Neural crest cell (in vitro differentiated cells): ENCODE data around the gene PRRC2A. TPM values are rescaled to one million over a fixed set of nuclear protein-coding genes. Genes with fewer than 3 reads are reported as not detected.

Experiments
- DNase-seq: peaks from one replicate; pipeline ENCODE4 v3.0.0; 2021; ENCODE audit warnings: low read depth, mixed read lengths, low spot score
- H3K27ac Mint-ChIP-seq: one replicate; pipeline ENCODE4 v1.8.0; 2021; ENCODE audit warnings: mild to moderate bottlenecking, mixed read lengths; ENCODE audit not compliant: unreplicated experiment
- H3K27me3 Mint-ChIP-seq: 2 replicates; pipeline ENCODE4 v1.8.0; 2021; ENCODE audit warnings: low read depth, mild to moderate bottlenecking, mixed read lengths
- H3K36me3 Mint-ChIP-seq: 2 replicates; pipeline ENCODE4 v1.8.0; 2021; ENCODE audit warnings: low read depth, mild to moderate bottlenecking, mixed read lengths
- H3K4me1 Mint-ChIP-seq: 2 replicates; pipeline ENCODE4 v1.8.0; 2021; ENCODE audit warnings: mixed read lengths
- H3K4me3 Mint-ChIP-seq: one replicate; pipeline ENCODE4 v1.8.0; 2021; ENCODE audit warnings: mild to moderate bottlenecking, mixed read lengths
- H3K9me3 Mint-ChIP-seq: 2 replicates; pipeline ENCODE4 v1.8.0; 2021; ENCODE audit warnings: mixed read lengths
- total RNA-seq: library from RNA; stranded (reverse); gene quantifications from 2 replicates; pipeline ENCODE4 v1.2.1, GENCODE V29; 2021
- TF ChIP-seq, protein P1 (sequence below): fragments of 200-600 bp; sonication (generic); conservative IDR thresholded peaks from 2 replicates; pipeline ENCODE4 v1.5.0; 2021; ENCODE audit warnings: antibody characterized with exemption, mild to moderate bottlenecking

PRRC2A gene
- total RNA-seq, 1 donor from 2014 or later: 356 TPM

DNA sequence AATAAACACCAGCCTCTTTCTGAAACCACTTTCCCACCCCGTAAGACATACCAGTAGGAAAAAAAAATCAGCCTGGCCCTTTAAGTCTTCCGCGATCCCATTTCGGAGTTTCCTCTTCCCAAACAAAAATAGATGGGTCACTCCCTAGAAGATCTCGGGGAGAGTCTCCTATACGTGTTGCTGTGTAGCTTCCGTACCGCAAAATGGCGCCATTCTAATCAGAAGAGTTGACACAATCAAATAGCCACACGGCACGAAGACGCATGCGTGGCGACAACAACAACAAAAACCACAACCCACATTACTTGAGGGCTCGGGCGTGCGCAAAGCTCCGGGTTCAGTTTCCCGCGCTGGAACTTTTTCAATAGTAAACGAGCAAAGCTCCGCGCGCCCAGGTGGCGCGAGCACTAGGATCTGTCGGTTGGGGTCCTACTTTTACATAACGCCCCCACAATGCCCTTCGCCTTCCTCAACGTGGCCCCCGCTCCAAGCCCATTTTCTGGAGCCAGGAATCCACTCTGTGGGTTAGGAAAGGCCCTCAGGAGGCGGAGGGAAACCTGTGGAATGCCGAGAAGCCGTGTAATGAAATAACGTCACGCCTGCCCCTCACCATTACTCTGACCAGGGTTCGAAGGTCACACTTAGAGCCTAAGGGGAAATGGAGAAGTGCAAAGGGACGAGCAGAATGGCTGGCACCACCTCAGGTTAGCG, 44.4 kb downstream of the PRRC2A start, which contains the start of gene GPANK1:
Gene GPANK1 (minus strand): TSS at position 208 of the 711 bp plus-strand sequence. CDS start 519 bp downstream, outside the sequence.
- Mint-ChIP-seq H3K27me3 (no peaks in the 10 kb centered on the region), H3K27ac (peak within 1 kb of the TSS; percentile 81), H3K4me1 (peaks cover 45% of the 10 kb centered on the region), H3K4me3 (peak within 1 kb of the TSS; percentile 93), H3K9me3 (no peaks in the 10 kb centered on the region), H3K36me3 (peaks cover 8% of the 10 kb centered on the region)
- DNase-seq: peak; percentile 74
- TF ChIP-seq, protein P1, sequence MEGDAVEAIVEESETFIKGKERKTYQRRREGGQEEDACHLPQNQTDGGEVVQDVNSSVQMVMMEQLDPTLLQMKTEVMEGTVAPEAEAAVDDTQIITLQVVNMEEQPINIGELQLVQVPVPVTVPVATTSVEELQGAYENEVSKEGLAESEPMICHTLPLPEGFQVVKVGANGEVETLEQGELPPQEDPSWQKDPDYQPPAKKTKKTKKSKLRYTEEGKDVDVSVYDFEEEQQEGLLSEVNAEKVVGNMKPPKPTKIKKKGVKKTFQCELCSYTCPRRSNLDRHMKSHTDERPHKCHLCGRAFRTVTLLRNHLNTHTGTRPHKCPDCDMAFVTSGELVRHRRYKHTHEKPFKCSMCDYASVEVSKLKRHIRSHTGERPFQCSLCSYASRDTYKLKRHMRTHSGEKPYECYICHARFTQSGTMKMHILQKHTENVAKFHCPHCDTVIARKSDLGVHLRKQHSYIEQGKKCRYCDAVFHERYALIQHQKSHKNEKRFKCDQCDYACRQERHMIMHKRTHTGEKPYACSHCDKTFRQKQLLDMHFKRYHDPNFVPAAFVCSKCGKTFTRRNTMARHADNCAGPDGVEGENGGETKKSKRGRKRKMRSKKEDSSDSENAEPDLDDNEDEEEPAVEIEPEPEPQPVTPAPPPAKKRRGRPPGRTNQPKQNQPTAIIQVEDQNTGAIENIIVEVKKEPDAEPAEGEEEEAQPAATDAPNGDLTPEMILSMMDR: no peak

DNA sequence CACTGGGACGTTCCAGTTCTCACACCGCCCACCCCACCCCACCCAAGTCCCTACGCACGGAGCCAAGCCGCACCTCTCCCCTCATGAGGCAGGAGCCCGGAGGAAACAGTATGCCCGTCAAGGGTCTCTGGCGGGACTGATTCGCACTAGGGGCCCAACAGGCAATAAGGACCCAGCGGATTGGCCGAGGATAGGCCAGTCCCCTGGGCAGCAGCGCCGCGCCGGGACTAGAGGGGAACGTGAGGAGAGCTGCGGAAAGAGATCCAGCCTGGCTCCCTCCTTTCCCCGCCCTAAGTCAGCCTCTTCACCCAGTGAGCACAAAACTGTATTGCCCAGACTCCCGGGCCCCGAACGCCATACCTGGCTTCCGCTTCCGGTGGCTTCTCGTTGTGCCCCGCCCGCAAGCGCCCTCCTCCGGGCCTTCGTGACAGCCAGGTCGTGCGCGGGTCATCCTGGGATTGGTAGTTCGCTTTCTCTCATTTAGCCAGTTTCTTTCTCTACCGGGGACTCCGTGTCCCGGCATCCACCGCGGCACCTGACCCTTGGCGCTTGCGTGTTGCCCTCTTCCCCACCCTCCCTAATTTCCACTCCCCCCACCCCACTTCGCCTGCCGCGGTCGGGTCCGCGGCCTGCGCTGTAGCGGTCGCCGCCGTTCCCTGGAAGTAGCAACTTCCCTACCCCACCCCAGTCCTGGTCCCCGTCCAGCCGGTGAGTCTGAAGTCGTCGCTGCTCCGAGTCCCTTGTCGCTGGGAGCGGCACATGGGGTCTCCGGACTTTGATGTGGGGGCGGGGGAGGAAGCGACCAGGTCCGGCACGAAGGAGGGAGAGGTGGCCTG, 45.2 kb downstream of the PRRC2A start, which contains the start of gene CSNK2B:
Gene CSNK2B (plus strand): TSS at position 580 of the 836 bp plus-strand sequence. CDS start 752 bp downstream, outside the sequence.
- Mint-ChIP-seq H3K4me1 (peaks cover 39% of the 10 kb centered on the region), H3K36me3 (peaks cover 8% of the 10 kb centered on the region), H3K9me3 (no peaks in the 10 kb centered on the region), H3K27ac (peak within 1 kb of the TSS; percentile 81), H3K27me3 (no peaks in the 10 kb centered on the region), H3K4me3 (peak within 1 kb of the TSS; percentile 93)
- TF ChIP-seq, protein P1: no peak
- DNase-seq: peak; percentile 95

DNA sequence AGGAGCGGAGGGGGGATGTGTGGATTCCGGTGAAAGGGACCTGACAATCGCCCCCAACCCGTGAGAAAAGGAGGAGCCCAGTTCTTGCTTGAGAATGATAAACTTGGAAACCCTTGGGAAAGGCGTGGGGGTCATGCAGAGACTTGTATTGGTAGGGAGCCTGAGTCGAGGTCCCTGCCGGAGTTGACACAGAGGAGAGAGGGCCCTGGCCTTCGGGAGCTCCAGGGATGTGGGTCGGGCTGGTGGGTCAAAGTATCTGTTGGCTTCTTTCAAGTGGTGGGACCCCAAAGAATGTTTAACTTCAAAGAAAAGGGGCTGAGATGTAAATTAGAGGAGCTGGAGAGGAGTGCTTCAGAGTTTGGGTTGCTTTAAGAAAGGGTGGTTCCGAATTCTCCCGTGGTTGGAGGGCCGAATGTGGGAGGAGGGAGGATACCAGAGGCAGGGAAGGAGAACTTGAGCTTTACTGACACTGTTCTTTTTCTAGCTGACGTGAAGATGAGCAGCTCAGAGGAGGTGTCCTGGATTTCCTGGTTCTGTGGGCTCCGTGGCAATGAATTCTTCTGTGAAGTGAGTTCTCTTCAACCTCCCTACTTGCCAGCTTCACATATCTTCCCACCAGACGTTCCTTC, 45.9 kb downstream of the PRRC2A start:
- Mint-ChIP-seq H3K36me3 (peaks cover 8% of the 10 kb centered on the region), H3K27ac (peak overlapping the region; percentile 81)

DNA sequence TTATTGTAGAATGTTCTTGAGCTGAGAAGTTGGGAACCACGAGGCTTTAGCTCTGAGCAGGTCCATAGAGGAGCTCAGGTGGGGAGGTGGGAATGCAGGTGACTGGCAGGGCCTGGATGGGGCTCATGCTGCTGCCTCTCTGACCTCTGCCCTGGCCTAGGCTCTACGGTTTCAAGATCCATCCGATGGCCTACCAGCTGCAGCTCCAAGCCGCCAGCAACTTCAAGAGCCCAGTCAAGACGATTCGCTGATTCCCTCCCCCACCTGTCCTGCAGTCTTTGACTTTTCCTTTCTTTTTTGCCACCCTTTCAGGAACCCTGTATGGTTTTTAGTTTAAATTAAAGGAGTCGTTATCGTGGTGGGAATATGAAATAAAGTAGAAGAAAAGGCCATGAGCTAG, 49.2 kb downstream of the PRRC2A start, which contains the start of gene LY6G5B:
Gene LY6G5B (plus strand): TSS at position 301 of the 400 bp plus-strand sequence. CDS start 975 bp downstream, outside the sequence.
- peak within 1 kb of the TSS; percentile 79 for H3K4me3 Mint-ChIP-seq
- TF ChIP-seq, protein P1: no peak
- H3K27ac Mint-ChIP-seq: no peak within 1 kb of the TSS
- H3K27me3 Mint-ChIP-seq: no peaks in the 10 kb centered on the region
- H3K4me1 Mint-ChIP-seq: peaks cover 16% of the 10 kb centered on the region
- H3K9me3 Mint-ChIP-seq: no peaks in the 10 kb centered on the region
- DNase-seq: no peak
- H3K36me3 Mint-ChIP-seq: peaks cover 7% of the 10 kb centered on the region

More for the DNA sequence above, 45.9 kb downstream of the PRRC2A start:
- TF ChIP-seq, protein P1: no peak
- no peaks in the 10 kb centered on the region for H3K9me3 Mint-ChIP-seq
- H3K4me3 Mint-ChIP-seq: peak overlapping the region; percentile 93
- peaks cover 33% of the 10 kb centered on the region for H3K4me1 Mint-ChIP-seq
- H3K27me3 Mint-ChIP-seq: no peaks in the 10 kb centered on the region
- no peak for DNase-seq

DNA sequence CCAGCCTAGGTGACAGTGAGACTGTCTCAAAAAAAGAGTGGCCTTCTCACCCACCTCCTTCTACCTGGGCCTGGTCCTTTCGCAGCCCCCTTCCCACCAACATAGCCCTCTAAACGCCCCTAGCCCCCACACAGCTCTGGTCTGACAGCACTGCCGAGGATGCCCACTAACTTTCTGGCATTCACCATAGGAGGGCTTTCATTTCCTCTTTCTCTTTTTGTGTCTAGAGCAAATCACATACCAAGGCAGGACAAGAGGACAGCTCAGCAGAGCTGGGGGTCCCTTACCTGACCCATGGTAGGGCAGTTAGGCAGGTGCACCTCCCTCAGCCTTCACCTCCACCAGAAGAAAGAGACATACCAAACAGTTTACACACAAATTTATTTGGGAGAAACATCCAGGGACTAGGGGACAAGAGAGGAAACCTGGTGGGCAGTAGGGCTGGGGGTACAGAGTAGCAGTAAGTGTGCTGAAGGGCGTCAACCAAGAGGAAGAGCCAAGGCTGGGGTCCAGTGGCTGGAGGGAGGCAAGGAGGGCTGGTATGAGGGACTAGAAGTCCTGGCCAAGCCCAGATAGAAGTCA, 55.9 kb downstream of the PRRC2A start:
- no peak overlapping the region for H3K27ac Mint-ChIP-seq

More for the DNA sequence above, 55.9 kb downstream of the PRRC2A start:
- Mint-ChIP-seq H3K4me3 (peak overlapping the region; percentile 7), H3K4me1 (peaks cover 10% of the 10 kb centered on the region), H3K9me3 (no peaks in the 10 kb centered on the region), H3K27me3 (peaks cover 7% of the 10 kb centered on the region), H3K36me3 (no peaks in the 10 kb centered on the region)
- DNase-seq: no peak
- TF ChIP-seq, protein P1: no peak
